D721Med (cell line): ENCODE results near the gene FOSL2.

Experiments
- DNase-seq: peaks from one replicate; pipeline ENCODE4 v3.0.0; 2011; ENCODE audit warnings: low spot score; ENCODE audit not compliant: insufficient read length
- FAIRE-seq: peaks from 2 replicates; lab custom pipeline; 2011; peaks lifted over from hg19 to GRCh38; lab: Jason Lieb, UNC
- TF ChIP-seq, protein P1 (sequence below): IDR thresholded peaks from 2 replicates; pipeline ENCODE4 v1.5.1; 2012; ENCODE audit warnings: mild to moderate bottlenecking, control low read depth; ENCODE audit not compliant: insufficient read depth; ENCODE audit errors: missing control alignments

FOSL2 gene

DNA sequence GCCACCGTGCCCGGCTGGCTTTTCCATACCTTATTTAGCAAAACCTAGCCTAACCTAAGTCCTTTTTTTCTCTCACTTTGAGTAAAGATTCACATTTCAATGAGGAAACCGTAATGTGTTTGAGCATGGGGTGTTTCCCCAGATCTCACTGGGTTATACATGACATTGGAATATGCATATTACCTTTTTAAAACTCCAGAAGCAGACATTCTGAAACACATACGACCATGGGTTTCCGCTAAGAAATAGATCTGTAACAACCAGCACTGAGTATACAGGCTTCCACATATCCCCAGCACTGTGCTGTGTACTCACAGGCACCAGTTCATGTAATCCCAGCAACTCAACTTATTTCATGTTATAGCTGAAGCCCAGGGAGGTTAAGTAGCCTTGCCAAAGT is 41.0 kb upstream of the FOSL2 start:
- DNase-seq (no peak), FAIRE-seq (no peak)
- TF ChIP-seq, protein P1, sequence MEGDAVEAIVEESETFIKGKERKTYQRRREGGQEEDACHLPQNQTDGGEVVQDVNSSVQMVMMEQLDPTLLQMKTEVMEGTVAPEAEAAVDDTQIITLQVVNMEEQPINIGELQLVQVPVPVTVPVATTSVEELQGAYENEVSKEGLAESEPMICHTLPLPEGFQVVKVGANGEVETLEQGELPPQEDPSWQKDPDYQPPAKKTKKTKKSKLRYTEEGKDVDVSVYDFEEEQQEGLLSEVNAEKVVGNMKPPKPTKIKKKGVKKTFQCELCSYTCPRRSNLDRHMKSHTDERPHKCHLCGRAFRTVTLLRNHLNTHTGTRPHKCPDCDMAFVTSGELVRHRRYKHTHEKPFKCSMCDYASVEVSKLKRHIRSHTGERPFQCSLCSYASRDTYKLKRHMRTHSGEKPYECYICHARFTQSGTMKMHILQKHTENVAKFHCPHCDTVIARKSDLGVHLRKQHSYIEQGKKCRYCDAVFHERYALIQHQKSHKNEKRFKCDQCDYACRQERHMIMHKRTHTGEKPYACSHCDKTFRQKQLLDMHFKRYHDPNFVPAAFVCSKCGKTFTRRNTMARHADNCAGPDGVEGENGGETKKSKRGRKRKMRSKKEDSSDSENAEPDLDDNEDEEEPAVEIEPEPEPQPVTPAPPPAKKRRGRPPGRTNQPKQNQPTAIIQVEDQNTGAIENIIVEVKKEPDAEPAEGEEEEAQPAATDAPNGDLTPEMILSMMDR = no peak

DNA sequence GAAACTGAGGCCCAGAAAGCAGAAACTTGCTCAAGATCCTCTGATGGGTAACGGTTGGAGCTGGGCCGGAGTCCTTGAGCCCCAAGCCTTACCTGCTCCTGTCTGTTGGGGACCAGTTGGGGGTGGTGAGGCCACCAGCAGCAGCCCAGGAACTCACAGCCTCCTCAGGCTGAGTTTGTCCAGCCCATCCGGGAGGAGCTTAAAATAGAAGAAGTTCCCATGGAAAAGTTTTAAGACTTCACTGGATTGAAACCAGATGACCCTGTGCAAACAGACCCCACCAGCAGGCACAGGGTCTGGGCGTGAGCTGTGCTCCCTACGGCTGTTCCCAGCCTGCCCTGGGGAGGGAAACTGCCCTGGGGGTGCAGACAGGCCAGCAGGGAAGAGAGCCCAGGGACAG is 40.6 kb upstream of the FOSL2 start:
- no peak for FAIRE-seq
- no peak for DNase-seq

DNA sequence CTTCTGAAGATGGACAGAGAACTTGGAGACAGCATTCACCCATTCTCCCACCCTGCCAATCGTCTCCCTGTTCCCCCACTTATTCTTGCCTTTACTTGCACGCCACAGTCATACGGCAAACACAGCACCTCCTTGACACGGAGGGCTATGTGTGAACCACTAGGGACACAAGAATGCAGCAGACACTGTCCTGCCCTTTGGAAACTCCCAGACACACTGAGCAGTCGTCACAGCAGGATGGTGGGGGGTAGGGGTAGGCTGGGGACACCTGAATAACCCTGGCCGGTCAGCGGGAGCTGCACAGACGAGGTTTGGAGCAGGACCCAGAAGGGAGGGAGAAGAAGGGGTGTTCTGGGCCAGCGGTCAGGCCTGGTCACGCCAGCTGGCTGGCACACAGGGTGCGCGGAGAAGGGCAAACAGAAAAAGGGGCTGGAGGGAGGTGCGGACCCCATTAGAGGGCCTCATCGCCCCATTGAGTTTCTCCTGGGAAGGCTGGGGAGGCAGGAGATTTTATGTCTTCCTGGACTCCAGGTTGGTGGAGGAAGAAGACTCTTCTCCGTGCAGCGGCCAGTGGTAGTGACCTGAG is 40.0 kb upstream of the FOSL2 start:
- TF ChIP-seq, protein P1 = no peak
- DNase-seq = no peak
- FAIRE-seq = no peak

More for the DNA sequence above, 40.6 kb upstream of the FOSL2 start:
- TF ChIP-seq, protein P1 = no peak

DNA sequence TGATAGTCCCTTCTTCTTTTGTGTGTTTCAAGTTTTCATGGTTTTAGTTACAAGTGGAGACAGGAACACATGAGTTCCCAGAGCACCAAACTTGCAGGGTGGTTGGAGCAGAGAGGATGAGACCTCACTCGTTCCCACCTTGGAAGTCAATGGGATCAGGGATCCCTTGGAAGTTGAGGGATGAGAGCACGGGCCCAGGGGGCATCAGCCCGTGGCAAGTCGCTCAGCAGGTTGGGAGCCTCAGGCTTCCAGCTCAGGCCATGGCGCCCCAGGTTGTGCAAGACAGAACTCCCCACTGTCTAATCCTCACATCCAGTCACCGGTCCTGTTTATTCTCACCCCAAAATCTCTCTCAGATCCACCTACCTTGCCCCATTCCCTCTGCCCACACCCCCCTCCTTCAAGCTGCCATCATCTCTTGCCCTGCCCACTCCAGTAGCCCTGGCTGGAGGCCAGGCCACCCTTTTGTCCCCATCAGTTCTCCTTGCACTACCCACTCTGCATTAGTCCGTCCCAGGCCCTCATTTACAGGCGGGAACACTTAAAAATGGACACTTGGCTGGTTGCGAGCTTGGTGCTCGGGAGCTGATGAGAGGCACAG is 37.6 kb upstream of the FOSL2 start:
- FAIRE-seq (no peak), DNase-seq (no peak)
- TF ChIP-seq, protein P1 = no peak

DNA sequence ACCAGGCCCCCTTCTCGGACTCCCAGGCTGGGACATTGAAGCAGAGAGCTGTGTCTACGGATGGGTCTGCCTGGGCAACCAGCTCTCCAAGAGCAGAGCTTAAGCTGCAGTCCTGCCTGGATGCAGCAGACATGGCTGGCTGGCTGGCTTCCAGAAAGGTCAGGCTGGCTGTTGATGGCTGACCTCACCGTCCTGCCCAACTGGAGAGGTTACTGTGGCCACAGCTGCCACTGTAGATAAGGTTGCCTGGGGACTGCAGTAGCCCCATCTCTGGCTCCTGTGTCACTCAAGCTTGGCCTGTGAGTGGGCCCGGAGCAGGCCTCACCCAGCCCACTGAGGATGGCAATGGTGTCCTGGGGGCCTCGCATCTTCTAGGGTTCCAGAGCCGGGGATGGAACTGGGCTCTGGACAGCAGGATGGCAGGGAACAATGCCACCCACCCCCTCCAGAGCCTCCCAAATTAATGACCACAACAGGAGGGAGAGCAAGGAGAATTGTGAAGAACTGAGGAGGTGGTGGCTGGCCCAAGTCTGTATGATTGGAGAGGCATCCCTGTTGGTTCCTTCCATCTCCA is 37.0 kb upstream of the FOSL2 start:
- DNase-seq (no peak), FAIRE-seq (no peak)
- TF ChIP-seq, protein P1 = no peak

DNA sequence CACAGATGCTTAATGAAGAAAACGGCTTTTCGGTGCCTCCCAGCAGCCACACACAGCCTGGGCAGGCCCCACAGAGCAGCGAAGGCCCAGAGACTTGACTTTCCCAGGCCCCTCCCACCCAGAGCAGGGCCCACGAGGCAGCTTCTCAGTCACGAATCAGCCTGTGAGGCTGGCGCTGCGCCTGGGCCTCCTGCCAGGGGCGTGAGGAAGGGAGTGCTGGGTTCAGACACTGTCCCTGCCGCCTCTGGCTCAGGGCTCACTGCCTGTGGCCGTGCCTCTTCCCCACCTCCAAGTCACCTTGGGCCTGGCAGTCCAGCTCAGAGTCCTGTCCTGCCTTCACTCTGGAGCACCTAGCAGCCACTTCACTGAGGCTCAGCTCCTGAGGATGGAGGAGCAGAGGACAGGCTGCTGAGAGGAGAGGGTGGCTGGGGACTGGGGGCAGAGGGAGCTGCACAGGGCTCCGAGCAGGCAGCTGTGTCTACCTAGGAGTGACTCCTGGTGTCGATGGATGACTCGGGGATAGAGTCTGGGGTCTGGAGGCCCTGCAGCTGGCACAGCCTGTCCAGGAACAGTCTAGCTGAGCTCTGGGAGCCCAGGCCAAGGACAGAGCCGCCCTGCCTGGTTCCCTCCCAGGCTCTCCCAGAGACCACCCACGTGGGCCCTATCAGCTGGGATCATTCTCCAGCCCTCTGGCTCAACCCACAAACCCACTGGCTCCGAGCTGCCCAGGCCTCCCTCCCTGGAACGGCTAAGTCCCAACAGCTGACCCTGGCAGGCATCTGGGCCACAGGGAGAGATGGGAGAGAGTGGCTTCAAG is 36.4 kb upstream of the FOSL2 start:
- no peak for FAIRE-seq
- no peak for DNase-seq
- TF ChIP-seq, protein P1 = no peak
